Measurements from ENCODE around the gene ECSCR. TPM values are rescaled to one million over a fixed set of nuclear protein-coding genes. Genes with fewer than 3 reads are reported as not detected.
"Not testable (repeated sequence)": the region's sequence is repeated elsewhere in the genome, so short reads cannot be mapped to it uniquely, and the experiment has no call there.

ECSCR gene, protein sequence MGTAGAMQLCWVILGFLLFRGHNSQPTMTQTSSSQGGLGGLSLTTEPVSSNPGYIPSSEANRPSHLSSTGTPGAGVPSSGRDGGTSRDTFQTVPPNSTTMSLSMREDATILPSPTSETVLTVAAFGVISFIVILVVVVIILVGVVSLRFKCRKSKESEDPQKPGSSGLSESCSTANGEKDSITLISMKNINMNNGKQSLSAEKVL
- 21.9 TPM for polyA plus RNA-seq (ENCODE audit: insufficient read length)
- long read RNA-seq, donor 1, transcript ECSCR-201 (10 exons, 1,035 nt), result major isoform, 5 of 5 reads
- long read RNA-seq, donor 1, partial matches to known transcripts, result 0 of 5 reads
- long read RNA-seq, donor 1, other reads (novel, unspliced or antisense), result 0 of 5 reads
- long read RNA-seq, donor 2, transcript ECSCR-201 (10 exons, 1,035 nt), result major isoform, 6 of 6 reads
- long read RNA-seq, donor 2, partial matches to known transcripts, result 0 of 6 reads
- long read RNA-seq, donor 2, other reads (novel, unspliced or antisense), result 0 of 6 reads
- long read RNA-seq, donor 3, partial matches to known transcripts, result 0 of 2 reads
- long read RNA-seq, donor 3, other reads (novel, unspliced or antisense), result 0 of 2 reads
- long read RNA-seq, donor 4, result 0 reads
- long read RNA-seq, donor 5, transcript ECSCR-201 (10 exons, 1,035 nt), result major isoform, 9 of 9 reads
- long read RNA-seq, donor 5, partial matches to known transcripts, result 0 of 9 reads
- long read RNA-seq, donor 5, other reads (novel, unspliced or antisense), result 0 of 9 reads
- long read RNA-seq, donor 6, partial matches to known transcripts, result 0 of 4 reads
- long read RNA-seq, donor 6, other reads (novel, unspliced or antisense), result 0 of 4 reads
- long read RNA-seq, donor 7, transcript ECSCR-201 (10 exons, 1,035 nt), result major isoform, 8 of 8 reads
- long read RNA-seq, donor 7, partial matches to known transcripts, result 0 of 8 reads
- long read RNA-seq, donor 7, other reads (novel, unspliced or antisense), result 0 of 8 reads
- long read RNA-seq, donor 8, partial matches to known transcripts, result 0 of 3 reads
- long read RNA-seq, donor 8, other reads (novel, unspliced or antisense), result 0 of 3 reads

DNA sequence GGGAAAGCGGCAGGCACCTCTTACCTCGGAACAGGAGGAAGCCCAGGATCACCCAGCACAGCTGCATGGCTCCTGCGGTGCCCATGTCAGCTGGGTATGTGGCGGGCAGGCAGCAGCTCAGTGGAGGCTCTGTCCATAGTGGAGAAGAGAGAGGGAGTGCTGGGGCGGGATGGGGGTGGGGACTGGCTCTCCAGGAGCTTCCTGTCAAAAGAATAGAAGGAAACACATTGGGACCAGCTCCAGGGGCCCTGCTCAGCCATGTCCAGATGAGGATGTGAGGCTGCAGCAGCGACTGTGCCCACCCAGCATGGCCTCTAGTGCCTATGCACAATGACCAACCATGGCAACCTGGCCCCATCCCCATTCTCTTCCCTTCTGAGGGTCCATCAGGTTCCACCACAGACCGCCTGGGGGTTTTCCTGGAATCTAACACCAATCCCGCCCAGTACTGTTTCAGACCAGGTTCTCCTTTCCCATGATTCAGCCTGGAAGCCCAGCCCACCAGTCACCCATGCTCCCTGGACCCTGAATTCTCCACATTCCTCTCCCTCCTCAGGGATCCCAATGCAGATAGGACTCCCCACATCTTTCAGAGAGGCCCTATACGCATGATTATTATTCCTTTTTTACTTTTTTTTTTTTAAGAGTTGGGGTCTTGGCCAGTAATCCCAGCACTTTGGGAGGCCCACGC lies at the start of gene ECSCR:
Gene ECSCR (minus strand): TSS at position 158 of the 691 bp plus-strand sequence. CDS start 73 bp downstream, at position 85.
- DNase-seq, result no peak

DNA sequence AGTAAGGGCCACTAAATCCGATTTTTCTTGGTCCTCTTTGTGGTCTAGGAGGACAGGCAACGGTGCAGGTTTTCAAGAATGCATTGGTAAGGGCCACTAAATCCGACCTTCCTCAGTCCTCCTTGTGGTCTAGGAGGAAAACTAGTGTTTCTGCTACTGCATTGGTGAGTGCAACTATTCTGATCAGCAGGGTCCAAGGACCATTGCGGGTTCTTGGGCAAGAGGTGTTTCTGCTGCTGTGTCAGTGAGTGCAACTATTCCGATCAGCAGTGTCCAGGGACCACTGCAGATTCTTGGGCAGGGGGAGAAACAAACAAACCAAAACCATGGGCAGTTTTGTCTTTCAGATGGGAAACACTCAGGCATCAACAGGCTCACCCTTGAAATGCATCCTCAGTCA lies 42.2 kb upstream of the ECSCR start:
- not testable (repeated sequence) for DNase-seq

DNA sequence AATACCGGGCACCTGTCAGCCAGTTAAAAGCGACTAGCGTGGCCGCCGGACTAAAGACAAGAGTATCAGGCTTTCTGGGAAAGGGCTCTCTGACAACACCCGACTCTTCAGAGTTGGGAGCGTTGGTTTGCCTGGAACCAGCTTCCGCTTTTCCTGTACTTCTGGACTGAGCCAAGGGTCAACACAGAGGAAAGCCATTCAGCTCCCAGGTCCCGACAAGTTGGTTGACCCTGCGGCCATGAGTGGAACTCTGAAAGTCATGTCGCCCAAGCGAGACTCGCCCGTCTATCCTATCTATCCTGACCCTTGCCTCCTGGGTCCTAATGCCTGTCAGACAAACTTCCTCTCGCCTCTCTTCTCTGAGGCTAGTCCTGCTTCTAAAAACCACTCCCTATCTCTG lies 41.3 kb upstream of the ECSCR start:
- not testable (repeated sequence) for DNase-seq

DNA sequence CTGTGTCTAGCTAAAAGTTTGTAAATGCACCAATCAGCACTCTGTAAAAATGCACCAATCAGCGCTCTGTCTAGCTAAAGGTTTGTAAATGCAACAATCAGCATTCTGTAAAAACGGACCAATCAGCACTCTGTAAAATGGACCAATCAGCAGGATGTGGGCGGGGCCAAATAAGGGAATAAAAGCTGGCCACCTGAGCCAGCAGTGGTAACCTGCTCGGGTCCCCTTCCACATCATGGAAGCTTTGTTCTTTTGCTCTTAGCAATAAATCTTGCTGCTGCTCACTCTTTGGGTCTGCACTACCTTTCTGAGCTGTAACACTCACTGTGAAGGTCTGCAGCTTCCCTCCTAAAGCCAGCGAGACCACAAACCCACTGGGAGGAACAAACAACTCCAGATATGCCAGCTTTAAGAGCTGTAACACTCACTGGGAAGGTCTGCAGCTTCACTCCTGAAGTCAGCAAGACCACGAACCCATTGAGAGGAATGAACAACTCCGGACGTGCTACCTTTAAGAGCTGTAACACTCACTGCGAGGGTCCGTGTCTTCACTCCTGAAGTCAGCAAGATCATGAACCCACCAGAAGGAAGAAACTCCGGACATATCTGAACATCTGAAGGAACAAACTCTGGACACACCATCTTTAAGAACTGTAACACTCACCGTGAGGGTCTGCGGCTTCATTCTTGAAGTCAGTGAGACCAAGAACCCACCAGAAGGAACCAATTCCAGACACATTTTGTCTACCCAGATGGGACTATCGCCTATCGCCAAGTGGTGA lies 40.7 kb upstream of the ECSCR start:
- DNase-seq, result not testable (repeated sequence)

DNA sequence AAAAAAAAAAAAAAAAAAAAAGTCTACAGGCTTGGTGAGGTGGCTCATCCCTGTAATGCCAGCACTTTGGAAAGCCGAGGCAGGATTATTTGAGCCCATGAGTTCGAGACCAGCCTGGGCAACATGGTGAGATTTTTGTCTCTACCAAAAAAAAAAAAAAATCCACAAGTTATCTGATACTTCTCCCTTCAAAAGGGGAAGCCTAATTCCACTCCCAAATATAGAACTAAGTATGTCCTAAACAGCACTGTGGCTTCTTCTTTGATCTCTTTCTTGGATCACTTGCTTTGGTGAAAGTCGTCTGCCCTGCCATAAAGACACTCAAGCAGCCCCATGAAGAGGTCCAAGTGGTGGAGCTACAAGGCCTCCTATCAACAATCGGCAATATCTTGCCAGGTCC lies 38.8 kb upstream of the ECSCR start:
- no peak for DNase-seq

DNA sequence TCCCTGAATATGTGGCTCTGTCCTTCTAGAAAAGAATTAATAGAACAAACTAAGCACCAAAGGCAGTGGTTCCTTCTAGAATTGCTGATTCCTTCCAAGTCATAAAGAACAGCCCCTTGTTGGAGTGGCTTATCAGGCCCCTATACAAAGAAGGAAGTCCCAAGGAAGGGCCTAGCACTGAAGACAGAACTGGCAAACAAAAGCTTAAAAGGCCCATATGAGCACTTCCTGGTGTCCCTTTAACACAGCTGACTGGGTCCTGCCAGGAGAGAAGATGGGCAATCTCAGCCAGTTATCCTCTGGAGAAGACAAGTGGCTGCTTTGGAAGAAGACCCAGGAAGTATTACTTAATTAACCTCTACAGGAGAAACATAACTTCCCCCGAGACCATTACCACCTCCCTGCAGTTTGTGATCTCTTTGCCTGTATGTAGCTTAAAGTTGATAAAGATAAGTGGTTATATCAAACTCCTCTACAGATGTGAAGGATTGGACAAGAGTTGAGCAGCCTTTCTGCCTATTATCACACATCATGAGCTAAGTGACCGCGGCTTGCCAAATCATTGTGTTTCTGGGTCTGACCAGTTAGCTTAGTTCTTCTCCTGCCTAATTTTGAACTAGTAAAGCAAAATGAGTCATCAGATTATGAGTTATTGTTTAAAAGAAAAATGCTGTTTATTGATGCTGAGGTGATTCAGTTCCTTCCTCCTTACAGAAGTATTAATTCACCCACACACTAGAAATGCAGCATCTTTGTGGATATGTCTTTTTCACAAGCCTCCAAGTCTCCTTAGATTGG lies 33.3 kb upstream of the ECSCR start:
- DNase-seq, result no peak

DNA sequence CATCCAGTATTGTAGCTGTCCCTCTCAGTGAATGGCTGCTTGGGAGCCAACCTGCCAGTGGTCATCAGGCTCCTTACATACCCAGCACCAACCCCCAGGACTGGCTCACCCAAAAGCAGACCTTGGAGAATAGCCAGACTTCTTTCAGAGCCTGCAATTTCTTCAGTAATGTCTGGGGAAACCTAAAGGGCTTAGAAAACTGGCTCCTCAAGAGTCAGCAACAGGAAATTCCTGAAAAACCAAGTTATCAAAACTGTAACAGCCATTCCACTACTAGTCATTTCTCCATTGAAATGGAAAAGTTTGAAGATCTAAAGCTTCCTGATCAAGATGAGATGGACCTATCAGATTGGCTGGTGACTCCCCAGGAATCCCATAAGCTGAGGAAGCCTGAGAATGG lies 32.3 kb upstream of the ECSCR start:
- DNase-seq, result no peak

DNA sequence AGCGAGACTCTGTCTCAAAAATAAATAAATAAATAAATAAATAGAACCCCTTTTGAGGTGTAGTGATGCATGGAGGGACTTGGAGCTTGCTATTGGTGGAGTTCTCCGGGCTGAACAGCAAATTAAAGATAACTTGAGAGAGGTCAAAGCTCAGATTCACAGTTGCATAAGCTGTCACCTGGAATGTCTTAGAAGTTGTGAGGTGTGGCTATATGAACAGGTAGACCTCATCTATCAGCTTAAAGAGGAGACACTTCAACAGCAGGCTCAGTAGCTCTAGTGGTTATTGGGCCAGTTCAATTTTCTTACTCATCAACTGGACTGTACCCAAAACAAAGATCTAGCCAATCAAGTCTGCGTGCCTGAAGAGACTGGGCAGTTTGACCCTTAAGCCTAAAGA lies 31.7 kb upstream of the ECSCR start:
- DNase-seq, result no peak

DNA sequence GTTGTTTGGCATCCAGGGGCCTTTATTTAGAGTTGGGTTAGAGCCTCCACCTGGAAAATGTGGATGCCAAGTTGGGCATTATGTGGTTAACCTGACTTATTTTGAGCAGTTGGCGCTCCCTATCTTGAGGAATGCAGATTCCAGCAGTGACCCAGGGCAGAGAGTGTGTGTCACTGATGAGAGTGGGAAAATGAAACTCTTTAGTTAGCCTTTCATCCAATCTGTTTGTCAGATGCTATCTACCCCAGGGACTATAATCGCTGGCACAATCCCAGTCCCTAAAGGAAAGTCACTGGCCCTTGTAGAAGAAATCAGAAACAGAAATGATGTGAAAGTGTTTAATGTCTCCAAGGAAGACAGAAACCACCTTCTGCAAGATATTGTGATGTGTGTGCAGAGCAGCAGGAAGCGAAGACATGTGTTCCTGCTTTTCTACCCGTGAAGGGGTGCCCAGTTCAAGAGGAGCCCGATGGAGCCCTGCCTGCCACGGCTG lies 30.2 kb upstream of the ECSCR start:
- no peak for DNase-seq

DNA sequence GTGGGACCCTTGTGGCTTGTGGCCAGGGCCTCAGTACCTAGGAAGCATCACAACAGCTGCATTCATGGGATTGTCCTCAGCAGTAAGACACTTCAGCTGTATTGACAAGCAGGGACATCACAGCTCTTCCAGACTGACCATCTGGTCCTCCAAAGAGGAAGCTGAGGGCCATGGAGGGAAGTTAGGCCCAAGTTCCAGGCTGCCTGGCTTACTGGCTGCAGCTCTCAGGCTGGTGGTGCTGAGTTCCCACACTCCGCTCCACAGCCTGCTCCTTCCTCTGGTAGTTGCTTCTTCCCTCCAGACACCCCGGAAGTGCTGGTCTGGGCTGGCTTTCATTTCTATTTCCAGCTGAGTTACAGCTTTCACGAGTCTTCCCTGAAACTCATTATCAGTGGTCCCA lies 25.7 kb upstream of the ECSCR start:
- DNase-seq, result no peak

DNA sequence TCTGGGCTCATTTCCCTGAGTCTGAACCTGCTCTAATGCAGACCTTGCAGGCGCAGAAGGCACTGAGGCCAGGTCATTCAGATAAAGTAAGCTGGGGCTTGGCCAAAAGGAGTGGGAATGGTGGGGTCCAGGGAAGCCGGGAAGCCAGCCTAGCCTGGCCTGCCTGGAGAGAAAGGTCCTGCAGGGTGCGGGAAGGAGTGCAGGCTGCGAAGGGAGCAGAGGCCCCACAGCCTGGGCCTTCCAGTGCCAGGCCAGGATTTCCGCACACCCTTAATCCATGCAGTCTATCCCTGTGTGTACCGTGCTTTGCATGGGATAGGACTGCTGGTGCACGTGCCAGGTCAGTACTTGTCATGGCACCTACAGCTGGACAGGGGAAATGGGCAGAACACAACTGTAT lies 23.7 kb upstream of the ECSCR start:
- DNase-seq, result no peak

DNA sequence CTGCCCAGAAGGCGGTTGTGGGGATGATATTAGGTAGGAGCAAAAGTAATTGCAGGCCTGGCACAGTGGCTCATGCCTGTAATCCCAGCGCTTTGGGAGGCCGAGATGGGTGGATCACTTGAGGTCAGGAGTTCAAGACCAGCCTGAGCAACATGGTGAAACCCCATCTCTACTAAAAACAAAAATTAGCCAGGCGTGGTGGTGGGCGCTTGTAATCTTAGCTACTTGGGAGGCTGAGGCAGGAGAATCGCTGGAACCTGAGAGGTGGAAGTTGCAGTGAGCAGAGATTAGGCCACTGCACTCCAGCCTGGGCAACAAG lies 20.3 kb upstream of the ECSCR start:
- not testable (repeated sequence) for DNase-seq

DNA sequence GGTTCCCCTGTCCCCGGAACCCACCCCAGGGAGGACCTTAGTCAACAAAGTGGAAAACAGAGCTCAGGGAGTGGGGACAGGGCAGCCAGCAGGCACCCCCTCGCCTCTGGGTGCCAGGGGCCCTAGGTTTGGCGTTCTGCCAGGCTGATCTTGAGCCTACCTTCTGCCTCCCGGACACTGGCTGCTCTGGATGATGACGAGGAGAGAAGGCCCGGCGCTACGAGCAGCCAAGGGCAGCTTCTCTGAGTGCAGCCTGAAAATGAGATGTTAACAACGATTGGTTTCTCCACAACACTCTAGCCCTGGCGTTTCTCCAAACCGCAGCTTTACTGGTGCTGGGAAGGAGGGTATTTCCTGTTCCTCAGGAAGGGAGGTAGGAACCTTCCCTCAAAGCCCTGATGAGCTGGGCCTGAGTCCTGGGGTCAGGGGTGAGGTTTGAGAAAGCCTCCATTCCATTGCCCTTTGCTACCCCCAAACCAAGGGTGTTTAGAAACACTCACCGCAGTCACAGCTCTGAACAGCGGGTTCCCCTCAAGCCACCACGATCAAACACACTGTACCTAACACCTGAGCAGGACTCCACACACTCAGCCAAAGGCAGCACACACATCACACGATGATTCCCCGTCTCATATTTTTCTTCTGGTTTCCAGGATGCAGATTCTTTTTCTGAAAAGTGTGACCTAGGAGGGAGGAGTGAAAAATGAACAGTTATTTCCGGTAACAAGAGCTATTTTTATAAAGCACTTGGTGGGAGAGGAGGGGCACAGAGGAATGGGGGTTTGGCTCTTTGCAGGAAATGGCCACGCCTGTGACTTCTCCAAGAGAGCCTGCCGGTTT lies 19.7 kb upstream of the ECSCR start, which contains the start of gene STING1:
Gene STING1 (minus strand): TSS at position 709 of the 840 bp plus-strand sequence. CDS start 1,054 bp downstream, outside the sequence.
- DNase-seq, result peak; percentile 77

DNA sequence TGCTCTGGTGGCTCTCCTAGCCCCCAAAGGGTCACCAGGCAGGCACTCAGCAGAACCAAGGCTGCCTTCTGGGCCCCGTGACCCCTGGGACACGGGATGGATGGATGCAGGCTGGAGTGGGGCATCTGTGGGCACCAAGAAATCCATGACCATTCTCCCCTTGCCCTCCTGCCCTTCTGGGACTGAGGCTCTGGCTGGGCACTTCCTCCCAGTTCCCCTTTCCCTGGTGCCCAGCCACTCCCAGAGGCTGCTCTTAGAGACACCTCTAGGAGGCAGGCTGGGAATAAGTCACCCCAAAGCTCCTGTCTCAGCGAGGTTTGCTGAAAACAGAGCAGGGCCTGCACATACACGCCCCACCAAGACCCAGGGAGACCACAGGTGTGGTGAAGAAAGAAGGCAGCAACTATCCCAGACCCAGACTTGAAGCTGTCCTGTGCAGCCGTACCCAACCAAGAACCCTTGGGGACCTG lies 19.1 kb upstream of the ECSCR start:
- DNase-seq, result no peak

DNA sequence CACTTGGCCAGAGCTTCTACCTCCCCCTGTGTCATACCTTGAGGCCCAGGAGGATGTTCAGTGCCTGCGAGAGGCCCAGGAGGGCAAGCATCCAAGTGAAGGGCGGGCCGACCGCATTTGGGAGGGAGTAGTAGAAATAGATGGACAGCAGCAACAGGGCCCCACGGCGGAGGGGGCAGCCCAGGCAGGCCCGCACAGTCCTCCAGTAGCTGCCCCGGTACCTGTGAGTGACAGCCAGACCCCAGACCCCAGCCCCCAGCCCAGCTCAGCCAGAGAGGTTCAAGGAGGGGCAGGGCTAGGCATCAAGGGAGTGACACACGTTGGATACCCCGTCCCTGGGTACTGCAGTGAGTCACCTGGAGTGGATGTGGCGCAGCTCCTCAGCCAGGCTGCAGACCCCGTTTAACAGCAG lies 18.6 kb upstream of the ECSCR start:
- no peak for DNase-seq

DNA sequence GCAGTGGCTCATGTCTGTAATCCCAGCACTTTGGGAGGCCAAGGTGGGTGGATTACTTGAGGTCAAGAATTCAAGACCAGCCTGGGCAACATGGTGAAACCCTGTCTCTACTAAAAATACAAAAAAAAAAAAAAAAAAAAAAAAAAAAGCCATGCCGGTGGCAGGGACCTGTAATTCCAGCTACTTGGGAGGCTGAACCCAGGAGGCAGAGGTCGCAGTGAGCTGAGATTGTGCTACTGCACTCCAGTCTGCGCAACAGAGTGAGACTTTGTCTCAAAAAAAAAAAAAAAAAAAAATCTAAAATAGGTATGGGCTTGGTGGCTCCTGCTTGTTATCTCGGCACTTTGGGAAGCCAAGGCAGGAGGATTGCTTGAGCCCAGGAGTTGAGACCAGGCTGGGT lies 17.2 kb upstream of the ECSCR start:
- not testable (repeated sequence) for DNase-seq

DNA sequence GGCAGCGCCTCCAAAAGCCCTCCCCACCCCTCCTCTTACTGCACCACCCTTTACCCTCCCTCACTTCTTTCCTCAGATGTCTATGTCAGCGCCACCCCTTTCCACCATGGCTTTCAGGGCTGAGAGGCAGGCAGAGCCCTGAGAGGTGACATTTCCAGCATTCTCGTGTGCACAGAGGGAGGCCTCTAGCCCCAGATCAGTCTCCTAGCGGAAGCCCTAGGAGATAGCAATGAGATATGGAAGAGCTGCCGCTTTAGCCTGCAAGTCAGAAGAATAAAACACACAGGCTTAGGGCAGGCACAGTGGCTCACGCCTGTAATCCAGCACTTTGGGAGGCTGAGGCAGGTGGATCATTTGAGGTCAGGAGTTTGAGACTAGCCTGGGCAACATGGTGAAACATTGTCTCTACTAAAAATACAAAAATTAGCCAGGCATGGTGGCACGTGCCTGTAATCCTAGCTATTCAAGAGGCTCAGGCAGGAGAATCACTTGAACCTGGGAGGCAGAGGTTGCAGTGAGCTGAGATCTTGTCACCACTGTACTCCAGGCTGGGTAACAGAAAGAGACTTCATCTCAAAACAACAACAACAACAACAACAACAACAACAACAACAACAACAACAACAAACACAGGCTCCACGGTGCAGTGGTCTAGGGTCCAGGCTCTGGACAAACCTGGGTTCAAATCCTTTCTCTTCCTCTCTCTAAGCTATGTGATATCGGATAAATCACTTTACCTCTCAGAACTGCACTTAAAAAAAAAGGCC lies 16.3 kb upstream of the ECSCR start:
- not testable (repeated sequence) for DNase-seq

DNA sequence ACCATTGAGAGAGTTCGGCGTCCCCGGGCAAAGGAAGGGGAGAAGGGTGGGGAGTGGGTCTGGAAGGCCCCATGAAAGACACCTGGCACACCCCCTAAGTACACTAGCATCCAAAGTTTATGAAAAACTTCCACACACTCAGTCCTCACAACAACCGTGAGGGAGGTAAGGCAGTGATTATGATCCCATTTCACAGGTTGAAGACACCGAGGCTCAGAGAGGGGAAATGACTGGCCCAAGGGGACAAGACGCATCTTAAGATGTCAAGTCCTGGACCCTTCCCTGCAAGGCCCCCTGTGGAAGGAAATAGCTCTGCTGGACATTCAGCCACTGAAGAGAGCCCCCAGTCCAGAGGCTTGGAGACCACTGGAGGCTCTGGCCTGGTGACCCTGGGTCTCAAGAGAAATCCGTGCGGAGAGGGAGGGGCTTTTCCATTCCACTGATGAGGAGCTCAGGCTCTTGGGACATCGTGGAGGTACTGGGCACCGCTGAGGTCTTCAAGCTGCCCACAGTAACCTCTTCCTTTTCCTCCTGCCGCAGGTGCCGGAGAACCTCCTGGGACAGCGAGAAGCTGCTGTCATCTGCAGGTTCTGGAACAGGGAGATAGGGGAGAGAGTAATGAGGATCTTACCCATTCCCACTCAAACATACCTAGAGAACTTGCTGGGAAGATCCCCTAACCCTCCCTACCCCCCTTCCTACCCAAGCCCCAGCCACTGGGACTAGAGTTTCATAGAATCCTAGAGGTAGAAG lies 13.5 kb upstream of the ECSCR start:
- no peak for DNase-seq

Data from left kidney (tissue), 8 donors.